Cortex of kidney (tissue), 1 donor: ENCODE measurements around the gene TMCO1.
A peak's percentile ranks its signal among the peaks of the same experiment; 100 is the strongest.
"Not testable (repeated sequence)": the region's sequence is repeated elsewhere in the genome, so short reads cannot be mapped to it uniquely, and the experiment has no call there.

ENCODE experiments used
- DNase-seq: peaks from one replicate; lab custom pipeline; 2025; lab: John Stamatoyannopoulos, UW

TMCO1 gene

DNA sequence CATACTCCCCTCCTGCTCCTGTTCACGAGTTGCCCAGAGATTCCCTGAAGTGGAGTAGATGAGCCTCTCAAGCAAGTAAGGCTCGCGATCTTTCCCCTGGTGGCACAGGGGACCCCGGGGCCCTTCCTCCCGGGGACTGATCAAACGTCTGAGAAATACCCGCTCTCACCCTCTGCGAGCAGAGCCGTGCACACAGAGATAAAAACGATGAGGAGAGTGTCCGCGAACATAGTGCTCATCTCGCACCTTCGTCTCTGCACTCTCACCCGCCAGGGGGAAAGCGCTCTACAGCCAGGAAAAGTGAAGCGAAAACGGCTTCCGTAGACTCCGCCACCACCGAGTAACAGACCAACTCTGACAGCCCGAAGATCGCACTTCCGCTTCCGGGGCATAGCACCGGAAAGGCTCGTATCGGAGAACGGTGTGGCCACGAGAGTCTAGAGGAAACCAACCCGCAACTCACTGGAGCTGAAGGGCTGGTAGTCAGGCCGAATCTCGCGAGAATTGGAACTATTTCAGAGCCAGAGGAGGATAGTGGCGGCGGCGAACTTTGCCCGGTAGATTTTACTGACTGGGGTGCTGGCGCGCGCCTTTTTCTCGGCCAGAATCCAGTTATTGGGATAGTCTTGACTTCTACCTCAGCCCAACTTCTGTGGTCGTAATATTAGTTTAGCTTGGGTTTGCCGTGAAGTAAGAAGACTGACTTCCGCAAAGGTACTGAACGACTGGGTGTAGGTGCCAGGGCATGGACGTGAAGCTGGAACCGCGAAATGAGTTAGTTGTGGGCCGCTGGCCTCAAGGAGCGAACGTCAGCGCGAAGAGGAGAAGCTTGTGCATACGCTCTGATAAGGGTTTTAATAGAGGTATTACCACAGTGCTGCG, at the start of gene TMCO1:
Gene TMCO1, minus strand, starts transcription at position 356 of the 882 bp plus-strand sequence. Its CDS starts 117 bp downstream, at position 239.
- peak; percentile 52 for DNase-seq

GRCh38 chr1:165816826-165817497, 48.3 kb upstream of the TMCO1 start:
- no peak for DNase-seq

- DNase-seq, result no peak
Observed at GRCh38 chr1:165816157-165816556, 47.5 kb upstream of the TMCO1 start.

GRCh38 chr1:165815725-165816124, 47.1 kb upstream of the TMCO1 start:
- DNase-seq, result no peak

DNA sequence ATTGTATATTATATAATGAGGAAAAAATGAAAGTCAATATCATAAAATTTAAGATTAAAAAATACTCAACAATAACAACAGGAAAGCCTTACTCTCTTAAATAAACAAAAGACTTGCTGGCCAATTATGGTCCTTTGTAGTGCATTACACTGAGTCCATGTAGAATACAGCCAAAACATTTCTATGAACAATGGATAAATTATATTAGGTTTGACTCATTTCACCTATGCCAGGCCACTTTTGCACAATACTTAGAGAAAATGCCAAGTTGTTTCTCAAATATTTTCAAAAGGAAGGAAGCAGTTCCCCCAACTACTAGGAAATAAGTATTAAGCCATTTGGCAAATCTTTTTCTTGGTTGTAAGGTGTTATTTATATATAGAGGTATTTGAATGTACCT, 38.9 kb upstream of the TMCO1 start:
- no peak for DNase-seq

DNA sequence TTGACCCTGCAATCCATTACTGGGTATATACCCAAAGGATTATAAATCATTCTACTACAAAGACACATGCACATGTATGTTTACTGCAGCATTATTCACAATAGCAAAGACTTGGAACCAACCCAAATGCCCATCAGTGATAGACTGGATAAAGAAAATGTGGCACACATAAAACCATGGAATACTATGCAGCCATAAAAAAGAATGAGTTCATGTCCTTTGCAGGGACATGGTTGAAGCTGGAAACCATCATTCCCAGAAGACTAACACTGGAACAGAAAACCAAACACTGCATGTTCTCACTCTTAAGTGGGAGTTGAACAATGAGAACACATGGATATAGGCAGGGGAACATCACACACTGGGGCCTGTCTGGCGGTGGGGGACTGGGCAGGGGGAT, 35.8 kb upstream of the TMCO1 start:
- DNase-seq, result not testable (repeated sequence)

DNA sequence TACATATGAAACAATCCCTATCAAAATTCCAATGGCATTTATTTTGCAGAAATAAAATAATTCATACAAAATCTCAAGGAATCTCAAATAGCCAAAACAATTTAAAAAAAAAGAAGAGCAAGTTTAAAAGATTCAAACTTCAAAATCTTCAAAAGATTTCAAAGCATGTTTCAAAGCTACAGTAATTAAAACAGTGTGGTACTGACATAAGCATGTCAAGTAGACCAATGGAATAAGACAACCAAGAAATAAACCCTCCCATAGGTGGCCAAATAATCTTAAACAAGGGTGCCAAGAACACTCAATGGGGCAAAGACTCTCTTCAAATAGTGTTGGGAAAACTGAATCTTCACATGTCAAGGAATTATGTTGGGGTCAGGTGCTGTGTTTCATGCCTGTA, 30.7 kb upstream of the TMCO1 start:
- DNase-seq, result no peak

DNA sequence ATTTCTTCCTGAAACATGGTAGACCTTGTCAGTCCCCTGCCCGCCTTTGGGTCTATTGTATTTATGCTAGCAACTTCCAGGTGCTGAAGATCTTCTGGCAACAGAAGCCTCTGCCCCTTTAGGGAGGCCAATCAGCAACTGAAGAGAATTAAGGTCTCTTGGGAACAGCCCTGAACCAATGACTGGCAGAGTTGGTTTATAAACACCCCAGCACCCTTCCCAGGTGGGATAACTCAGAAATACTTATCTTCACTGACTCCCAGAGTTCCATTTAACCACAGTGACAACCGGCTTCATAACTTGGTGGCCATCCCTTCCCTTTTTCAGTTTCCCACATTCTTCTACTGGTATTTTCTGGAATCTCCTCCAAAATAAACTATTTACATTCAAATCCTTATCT, 27.2 kb upstream of the TMCO1 start:
- no peak for DNase-seq

DNA sequence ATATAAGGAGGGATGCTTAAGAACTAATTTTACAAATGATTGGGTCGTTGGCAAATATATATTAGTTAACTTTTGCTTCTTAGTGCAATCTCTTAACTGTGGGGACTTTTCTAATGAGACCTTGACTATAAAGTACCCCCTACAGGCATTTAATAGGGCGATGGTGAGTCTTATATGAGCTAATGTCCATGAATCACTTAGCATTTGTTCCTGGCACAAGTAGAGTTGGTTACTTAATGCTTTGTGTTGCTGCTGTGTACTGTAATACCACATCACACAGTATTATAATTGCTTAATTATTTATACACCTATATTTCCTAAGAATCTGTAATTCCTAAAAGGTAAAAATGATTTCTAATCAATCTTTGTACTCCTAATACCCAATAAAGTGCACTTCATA, 25.3 kb upstream of the TMCO1 start:
- DNase-seq, result no peak

DNA sequence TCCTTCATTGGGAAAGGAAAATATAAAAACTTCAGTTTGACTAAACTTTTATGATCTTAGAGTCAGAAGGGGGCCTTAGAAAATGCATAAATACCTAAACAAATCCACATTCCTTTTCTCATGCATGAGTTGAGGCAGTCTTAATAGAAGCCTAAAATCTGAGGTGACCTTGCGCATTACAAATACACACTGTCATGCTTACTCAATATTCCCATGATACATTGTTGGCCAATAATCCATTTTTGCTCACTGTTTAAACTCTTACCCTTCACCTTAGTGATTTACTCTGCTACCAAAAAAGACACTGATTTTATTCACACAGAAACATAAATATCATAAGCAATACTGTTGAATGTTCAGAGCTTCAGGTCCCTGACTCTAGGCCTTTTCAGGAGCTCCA, 19.1 kb upstream of the TMCO1 start:
- DNase-seq, result no peak

- not testable (repeated sequence) for DNase-seq
Observed at GRCh38 chr1:165783519-165783918, 14.9 kb upstream of the TMCO1 start.

DNA sequence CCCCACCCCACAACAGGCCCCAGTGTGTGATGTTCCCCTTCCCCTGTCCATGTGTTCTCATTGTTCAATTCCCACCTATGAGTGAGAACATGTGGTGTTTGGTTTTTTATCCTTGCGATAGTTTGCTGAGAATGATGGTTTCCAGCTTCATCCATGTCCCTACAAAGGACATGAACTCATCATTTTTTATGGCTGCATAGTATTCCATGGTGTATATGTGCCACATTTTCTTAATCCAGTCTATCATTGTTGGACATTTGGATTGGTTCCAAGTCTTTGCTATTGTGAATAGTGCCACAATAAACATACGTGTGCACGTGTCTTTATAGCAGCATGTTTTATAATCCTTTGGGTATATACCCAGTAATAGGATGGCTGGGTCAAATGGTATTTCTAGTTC, 9.5 kb upstream of the TMCO1 start:
- not testable (repeated sequence) for DNase-seq

GRCh38 chr1:165773324-165773965, 4.8 kb upstream of the TMCO1 start:
- no peak for DNase-seq

DNA sequence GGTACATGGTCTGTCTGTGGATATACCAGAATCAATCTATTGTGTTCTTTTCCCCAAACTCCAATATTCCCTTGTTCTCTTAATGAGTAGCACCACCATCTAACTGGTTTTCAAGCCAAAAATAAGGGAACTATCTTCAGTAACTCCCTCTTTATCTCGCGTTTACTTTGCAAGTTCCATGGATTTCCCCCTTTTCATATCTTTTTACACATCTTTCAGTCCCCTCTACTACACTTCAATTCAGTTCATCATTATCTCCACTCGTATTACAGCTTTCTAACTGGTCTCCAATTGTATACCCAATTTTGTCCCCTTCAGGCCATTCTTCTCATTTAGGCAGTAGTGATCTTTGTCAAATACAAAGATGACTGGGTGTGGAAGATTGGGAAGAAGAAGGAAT, 4.1 kb upstream of the TMCO1 start:
- DNase-seq, result no peak

GRCh38 chr1:165764277-165764676, 4.4 kb downstream of the TMCO1 start:
- no peak for DNase-seq

- no peak for DNase-seq
Observed at GRCh38 chr1:165763442-165763841, 5.2 kb downstream of the TMCO1 start.

GRCh38 chr1:165762725-165763124, 5.9 kb downstream of the TMCO1 start:
- DNase-seq, result no peak

GRCh38 chr1:165759095-165759494, 9.6 kb downstream of the TMCO1 start:
- no peak for DNase-seq

DNA sequence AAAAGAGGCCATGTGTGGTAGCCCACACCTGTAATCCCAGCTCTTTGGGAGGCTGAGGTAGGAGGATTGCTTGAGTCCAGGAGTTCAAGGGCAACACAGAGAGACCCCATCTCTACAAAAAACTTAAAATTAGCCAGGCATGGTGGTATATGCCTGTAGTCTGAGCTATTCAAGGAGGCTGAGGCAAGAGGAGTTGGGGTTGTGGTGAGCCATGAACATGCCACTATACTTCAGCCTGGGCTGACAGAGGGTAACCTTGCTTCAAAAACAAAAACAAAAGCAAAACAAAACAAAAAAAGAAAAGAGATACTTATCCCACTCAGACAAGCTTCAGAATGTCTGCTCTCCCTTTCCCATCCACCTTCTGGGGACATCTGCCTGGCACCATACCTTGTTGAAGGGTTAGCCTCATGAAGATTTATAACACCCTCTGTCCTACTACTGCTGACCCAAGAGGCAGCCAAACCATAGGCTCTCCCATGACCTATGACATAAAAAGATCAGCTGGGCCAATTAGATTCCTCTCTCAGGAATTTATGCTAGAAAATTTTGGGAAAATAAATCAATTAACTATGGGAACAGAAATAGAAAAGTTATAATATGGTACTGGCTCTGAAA, 13.2 kb downstream of the TMCO1 start:
- no peak for DNase-seq

GRCh38 chr1:165753934-165754333, 14.7 kb downstream of the TMCO1 start:
- no peak for DNase-seq

DNA sequence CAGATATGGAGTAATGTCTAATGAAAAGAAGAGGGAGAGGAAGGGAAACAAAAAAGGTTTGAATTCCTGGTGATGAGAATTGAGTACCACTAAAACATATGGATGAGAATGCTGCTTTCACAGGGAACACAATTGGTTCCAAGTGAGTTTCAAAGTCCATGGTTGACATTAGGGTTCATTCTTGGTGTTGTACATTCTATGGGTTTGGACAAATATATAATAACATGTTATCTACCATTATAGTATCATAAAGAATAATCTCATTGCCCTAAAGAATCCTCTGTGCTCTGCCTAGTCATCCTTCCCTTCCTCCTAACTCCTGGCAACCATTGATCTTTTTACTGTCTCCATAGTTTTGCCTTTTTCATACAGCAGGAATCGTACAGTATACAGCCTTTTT, 20.1 kb downstream of the TMCO1 start:
- no peak for DNase-seq
